NCI-H524 treated with DMSO at 0.1 percent for 48 hours (cell line): ENCODE measurements around the gene STX8.

Experiments used
- DNase-seq: peaks from one replicate; lab custom pipeline; 2025; lab: John Stamatoyannopoulos, UW

STX8 gene

GRCh38 chr17:9294661-9295210, 280.9 kb downstream of the STX8 start:
- no peak for DNase-seq

- DNase-seq: no peak
These were observed 283.1 kb downstream of the STX8 start for GRCh38 chr17:9292561-9292941.

DNA sequence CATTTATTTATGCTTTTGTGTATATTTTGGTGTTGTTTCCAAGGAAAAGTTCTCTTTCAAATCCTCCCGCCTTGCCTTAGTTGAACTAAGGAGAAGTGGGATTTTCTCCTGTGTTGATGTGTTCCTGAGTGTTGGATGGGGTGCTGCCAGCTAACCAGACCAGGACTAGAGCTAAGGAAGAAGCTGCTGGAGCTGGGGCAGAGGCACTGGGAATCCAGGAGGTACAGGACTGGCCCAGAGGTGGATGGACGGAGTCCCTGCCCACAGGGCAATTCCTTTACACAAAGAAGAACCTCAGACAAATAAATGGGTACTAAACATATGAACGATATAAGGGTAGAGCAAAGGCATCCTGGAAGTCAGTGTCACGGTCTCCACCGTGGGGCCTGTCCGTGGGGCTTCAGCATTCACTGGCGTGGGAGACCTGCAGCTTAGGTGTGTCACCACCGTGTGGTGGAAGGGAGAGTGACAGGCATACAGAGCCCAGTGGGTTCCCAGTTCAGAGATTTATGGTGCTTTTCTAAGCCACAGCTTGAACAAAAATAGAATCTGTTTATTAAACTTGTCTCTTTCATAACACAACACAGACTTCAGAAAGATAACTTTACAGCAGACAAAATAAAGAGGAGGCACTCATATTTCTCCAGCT, 283.6 kb downstream of the STX8 start:
- no peak for DNase-seq

- no peak for DNase-seq
These were observed 285.4 kb downstream of the STX8 start for GRCh38 chr17:9290226-9290613.

- DNase-seq: no peak
These were observed 288.3 kb downstream of the STX8 start for GRCh38 chr17:9287306-9287705.

GRCh38 chr17:9286434-9286833, 289.2 kb downstream of the STX8 start:
- DNase-seq: no peak

GRCh38 chr17:9285602-9286427, 289.8 kb downstream of the STX8 start:
- no peak for DNase-seq

GRCh38 chr17:9284884-9285283, 290.7 kb downstream of the STX8 start:
- no peak for DNase-seq

GRCh38 chr17:9283909-9284308, 291.7 kb downstream of the STX8 start:
- DNase-seq: no peak

GRCh38 chr17:9279893-9280292, 295.7 kb downstream of the STX8 start:
- DNase-seq: no peak

DNA sequence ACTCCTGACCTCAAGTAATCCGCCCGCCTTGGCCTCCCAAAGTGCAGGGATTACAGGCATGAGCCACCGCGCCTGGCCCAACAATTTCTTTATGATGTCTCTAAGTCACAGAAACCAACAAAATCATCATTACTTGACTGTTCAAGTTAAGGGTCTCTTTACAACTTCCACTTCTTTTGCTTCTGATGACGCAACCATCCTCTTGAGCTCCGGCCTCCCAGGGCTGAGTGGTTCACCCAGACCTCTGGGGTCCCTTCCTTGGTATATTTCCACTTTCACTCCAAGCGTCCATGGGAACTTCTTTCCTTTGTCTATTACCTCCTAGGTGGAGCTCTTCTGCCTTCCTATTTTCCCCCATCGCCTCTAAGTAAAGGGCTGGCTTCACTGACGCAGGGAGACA, 300.6 kb downstream of the STX8 start:
- no peak for DNase-seq

GRCh38 chr17:9273428-9274391, 301.9 kb downstream of the STX8 start:
- DNase-seq: no peak

DNA sequence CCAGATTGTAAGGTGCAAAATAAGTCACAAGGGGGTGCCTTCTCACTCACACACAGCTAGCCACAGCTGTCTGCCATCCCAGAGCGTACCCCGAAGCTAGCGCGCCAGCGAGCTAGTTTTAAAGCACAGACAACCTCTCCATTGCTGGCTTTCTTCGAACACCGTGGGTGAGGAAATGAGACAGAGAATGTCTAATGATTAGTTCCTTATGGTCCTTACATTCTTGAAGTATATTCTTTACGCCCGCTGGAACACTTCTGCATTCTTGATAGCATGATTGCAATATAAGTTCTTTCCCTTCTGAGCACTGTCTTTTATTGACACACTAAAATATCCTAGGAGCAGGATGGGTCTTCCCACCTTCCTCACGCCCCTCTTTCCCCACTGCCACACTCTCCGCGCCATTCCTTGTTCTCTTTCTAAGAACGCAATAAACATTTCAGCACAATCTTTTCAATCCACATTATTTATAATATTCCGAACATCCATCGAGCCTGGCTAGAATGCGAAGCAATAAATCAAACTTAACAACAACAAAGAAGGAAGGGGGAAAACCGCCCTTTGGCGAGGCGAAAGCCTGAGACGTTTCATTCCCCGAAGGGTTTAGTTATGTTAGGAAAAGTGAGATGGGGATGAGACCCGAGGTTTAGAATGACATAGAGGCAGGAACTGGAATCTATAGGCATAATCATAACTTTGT, 303.0 kb downstream of the STX8 start:
- DNase-seq: no peak

DNA sequence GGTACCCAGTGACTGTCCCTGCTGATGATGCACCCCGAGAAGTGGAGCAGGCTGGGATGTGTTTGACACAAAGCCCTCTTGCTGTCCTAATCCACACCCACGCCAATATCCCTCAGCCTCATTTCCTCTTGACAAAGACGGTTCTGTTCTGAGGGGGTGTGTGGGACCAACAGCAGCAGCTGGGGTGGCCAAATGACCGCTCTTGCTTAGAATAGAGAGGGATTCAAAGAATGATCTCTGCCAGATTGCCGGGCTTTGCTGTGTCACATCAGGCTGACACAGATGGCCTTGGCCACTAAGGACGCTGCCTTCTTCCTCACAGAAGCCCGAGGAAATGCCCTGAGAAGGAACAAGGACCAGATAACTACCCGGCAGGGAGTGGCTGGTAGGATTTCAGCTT, 303.6 kb downstream of the STX8 start:
- DNase-seq: no peak

DNA sequence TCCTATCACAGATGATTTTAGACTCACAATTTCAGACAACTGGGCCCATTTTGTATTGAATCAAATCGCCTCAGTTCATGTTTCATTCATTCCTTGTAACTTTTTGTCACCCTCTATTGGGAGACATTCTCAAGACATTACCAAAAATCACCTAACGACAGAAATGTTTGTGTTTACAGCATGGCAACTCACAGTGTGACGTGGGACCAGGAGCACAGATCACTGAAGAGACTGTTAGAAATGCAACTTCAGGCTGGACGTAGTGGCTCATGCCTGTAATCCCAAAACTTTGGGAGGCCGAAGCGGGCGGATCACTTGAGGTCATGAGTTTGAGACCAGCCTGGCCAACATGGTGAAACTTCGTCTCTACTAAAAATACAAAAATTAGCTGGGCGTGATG, 304.7 kb downstream of the STX8 start:
- no peak for DNase-seq

DNA sequence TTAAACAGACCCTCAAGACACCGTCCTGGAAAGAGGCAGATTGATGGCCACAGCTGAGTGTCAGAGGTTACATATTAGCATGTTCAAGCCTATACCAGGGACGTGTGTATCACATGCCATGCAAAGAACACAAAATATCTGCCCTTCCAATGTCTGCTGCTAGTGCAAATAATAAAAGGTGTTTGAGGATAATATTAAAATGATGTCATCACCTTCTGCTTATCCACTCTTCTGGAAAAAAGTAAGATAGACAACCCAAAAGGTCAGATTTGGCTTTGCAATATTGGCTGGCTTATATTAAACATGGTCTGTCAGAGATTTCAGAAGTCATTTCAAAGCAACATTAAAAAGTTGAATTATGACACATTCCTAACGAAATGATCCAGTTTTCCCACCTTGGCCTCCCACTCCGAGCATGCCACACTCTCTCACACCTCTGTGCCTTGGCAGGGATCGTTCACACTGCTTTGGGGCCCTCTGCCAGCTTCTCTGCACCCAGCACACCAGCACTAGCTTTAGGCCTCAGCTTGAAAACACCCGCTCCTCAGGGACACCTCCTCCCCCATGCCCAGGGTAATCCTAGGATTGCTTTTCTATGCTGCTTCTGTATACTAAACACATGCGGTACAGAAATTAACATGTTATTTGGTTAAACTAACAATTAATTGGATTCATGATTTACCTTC, 306.1 kb downstream of the STX8 start:
- no peak for DNase-seq

GRCh38 chr17:9268546-9268945, 307.1 kb downstream of the STX8 start:
- DNase-seq: no peak

GRCh38 chr17:9266697-9267117, 308.9 kb downstream of the STX8 start:
- no peak for DNase-seq

DNA sequence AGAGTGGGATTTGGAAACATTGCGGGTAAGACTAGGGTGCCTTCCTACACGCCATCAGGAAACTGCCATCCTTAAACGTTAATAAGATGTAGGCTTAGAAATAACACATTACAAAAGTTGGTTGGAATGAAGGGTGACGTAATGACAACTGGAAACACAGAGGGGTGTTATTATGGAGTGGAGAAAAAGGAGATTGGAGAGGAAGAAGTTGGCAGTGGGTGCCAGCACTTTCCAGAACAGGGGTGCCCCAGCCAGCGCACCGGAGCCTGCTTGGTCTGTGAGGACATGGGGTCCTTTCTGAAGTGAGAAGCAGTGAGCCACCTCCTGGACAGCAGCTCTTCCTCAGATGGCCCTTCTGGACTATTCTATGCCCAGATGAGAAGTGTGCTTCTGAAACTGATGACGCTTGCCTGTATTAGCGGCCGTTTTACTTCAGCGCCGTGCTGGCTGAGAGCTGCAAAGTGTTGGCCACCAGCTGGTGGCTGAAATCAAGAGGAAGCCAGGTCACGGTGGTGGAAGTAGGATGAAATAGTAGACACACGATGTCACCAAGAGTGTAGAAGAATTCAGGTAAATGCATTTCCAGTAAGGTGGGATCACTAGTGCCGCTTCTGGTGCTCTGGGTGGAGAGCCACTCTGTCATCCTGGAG, 309.5 kb downstream of the STX8 start:
- DNase-seq: no peak
